Measurements from ENCODE around the gene SLC38A11.
"Not testable (repeated sequence)": the region's sequence is repeated elsewhere in the genome, so short reads cannot be mapped to it uniquely, and the experiment has no call there.

Gene SLC38A11

DNA sequence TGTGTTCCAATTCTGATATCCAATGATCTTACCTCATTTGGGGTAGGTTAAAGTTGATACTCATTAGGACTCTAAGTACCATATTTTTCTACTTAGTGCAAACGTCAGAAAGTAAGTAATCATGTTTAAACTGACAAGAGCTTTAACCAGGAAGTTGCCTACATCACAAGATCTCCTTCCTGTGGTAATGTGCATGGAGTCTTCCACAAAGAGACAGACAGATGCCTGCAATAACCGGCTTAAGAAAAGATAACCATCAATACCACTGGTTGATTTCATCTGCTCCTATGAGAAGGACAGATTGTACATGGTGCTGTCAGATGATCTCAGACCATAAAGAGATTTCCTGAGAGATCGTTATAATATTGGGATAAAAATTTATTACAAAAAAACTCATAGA is 33.5 kb upstream of the SLC38A11 start:
- CTCF ChIA-PET; POLR2A ChIA-PET (ENCODE audit: low non-redundant PET): not testable (repeated sequence)

GRCh38 chr2:164986027-164986426 is 30.7 kb upstream of the SLC38A11 start:
- POLR2A ChIA-PET (ENCODE audit: low non-redundant PET); DNase-seq (ENCODE audit: low spot score); H3K27ac ChIP-seq; CTCF ChIA-PET: not testable (repeated sequence)

More for the DNA sequence above, 33.5 kb upstream of the SLC38A11 start:
- not testable (repeated sequence) for DNase-seq (ENCODE audit: low spot score); H3K27ac ChIP-seq

- no peak for DNase-seq (ENCODE audit: low spot score)
- no peak for TF ChIP-seq CTCF (conservative IDR thresholded peaks at IDR 0.05; ENCODE audit: low read depth)
- ChIA-PET POLR2A (ENCODE audit: low non-redundant PET) (no interaction called here), CTCF (no interaction called here)
- H3K27ac ChIP-seq: no peak overlapping the region
Measured at GRCh38 chr2:164984428-164984827, 29.1 kb upstream of the SLC38A11 start.

DNA sequence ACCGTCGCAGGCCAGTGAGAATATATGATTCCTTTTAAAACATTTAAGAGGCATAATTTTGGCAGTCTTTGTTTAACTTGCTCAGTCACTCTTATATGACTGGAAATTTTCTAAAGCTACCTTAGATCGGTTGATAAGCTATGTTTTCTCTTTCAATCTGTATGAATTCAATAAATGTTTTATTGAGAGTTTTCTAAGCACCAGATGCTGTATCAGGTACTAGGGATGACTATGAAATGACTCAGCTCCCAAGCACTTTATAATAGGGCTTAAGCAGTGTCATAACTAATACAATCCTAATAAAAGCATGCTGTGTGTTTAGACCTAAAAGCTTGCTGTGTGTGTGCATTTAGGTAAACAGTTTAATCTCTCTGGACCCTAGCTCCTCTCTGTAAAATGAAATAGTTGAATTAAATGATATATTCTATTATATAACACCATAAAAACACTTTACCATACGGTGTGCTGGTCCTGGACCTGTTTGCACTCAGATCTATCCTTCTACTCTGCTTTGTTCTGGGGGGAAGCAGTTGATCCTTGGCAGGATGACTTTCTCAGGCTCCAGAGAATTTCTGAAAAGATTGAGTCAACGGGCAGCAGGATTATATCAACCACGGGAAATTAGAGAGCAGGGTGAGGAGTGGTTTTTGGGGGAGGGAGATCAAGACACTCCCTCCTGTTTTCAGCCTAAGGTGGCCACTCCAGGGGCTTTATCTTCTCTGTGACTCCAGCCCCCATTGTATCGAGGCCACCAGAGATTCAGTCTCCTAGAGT is 26.1 kb upstream of the SLC38A11 start:
- POLR2A ChIA-PET (ENCODE audit: low non-redundant PET): no interaction called here
- CTCF ChIA-PET: no interaction called here
- H3K27ac ChIP-seq: peak overlapping the region; percentile 63
- no peak for TF ChIP-seq CTCF (conservative IDR thresholded peaks at IDR 0.05; ENCODE audit: low read depth)
- DNase-seq (ENCODE audit: low spot score): no peak

- POLR2A ChIA-PET (ENCODE audit: low non-redundant PET); DNase-seq (ENCODE audit: low spot score); H3K27ac ChIP-seq: not testable (repeated sequence)
- CTCF ChIA-PET: interaction anchor here (1.1 kb wide), 1 partner anchor 9 kb away, joined by 3 read pairs; no protein-coding TSS in a partner anchor
Measured at GRCh38 chr2:164980688-164981087, 25.4 kb upstream of the SLC38A11 start.

- POLR2A ChIA-PET (ENCODE audit: low non-redundant PET): no interaction called here
- TF ChIP-seq CTCF (conservative IDR thresholded peaks at IDR 0.05; ENCODE audit: low read depth): no peak
- DNase-seq (ENCODE audit: low spot score): no peak
- H3K27ac ChIP-seq: no peak overlapping the region
- CTCF ChIA-PET: no interaction called here
Measured at GRCh38 chr2:164979113-164979512, 23.8 kb upstream of the SLC38A11 start.

DNA sequence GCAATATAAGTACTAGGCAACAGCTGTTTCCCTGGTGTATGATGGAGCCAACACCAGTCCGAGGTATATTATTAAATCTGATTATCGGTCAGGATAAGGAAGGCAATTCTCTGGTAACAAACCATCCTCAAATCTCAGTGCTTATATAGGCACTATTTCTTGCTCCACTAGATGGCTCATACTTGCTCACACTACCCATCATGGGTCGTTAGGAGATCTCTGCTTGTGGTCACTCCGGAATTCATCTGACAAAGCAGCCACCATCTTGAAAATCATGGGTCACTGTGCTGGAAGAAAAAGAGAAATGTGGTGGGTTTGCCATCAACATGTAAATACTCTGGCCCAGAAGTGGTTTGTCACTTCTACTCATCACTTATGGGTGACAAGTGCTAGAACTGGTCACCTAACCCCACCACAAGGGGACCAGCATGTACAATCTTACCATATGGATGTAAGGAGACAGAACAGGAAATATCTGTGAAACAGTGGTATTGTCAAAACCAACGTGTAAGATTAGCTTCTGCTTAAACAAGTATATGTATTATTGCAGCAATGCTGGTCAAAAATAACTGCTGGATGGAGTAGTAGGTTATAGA is 21.6 kb upstream of the SLC38A11 start:
- POLR2A ChIA-PET (ENCODE audit: low non-redundant PET); DNase-seq (ENCODE audit: low spot score); H3K27ac ChIP-seq; CTCF ChIA-PET: not testable (repeated sequence)

DNA sequence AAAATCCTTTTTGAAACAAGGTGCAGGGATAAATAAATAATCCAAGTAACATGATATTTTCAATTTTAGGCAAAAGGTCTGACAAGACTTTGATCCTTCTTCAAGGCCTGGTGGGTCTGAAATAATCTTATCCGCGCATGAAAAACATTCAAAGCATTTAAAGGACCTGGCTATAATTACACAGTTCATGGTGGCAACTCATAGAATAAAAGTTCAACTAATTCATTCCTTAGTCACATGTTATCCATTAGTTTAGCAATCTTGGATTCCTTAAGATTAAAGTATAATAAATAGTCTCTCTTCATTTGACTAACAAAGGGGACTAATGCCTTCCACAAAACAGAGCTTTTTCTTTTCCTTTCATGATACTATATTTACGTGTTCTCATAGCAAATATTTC is 21.0 kb upstream of the SLC38A11 start:
- no peak for DNase-seq (ENCODE audit: low spot score)
- H3K27ac ChIP-seq: no peak overlapping the region
- ChIA-PET CTCF (no interaction called here), POLR2A (ENCODE audit: low non-redundant PET) (no interaction called here)
- TF ChIP-seq CTCF (conservative IDR thresholded peaks at IDR 0.05; ENCODE audit: low read depth): no peak

DNA sequence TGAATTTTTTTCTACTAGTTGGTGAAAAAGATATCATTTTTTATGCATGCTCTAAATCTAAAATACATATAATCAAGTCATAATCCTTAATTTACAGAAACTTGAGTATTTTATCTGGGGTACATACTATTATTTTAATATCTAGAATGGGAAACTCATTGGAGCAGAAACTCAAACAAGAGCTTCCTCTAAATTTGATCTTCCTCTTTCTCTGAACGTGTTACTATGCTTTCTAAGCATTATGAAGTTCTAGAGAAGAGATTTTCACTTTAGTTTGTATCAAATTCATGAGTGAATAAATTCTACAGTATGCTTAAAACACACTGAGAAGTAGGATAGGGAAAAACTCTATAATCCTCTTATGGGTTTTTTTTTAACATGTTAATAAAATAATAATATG is 20.6 kb upstream of the SLC38A11 start:
- POLR2A ChIA-PET (ENCODE audit: low non-redundant PET): no interaction called here
- no peak for TF ChIP-seq CTCF (conservative IDR thresholded peaks at IDR 0.05; ENCODE audit: low read depth)
- DNase-seq (ENCODE audit: low spot score): no peak
- CTCF ChIA-PET: no interaction called here
- H3K27ac ChIP-seq: no peak overlapping the region
